ENCODE data around the gene LTBP4.

The LTBP4 gene

DNA sequence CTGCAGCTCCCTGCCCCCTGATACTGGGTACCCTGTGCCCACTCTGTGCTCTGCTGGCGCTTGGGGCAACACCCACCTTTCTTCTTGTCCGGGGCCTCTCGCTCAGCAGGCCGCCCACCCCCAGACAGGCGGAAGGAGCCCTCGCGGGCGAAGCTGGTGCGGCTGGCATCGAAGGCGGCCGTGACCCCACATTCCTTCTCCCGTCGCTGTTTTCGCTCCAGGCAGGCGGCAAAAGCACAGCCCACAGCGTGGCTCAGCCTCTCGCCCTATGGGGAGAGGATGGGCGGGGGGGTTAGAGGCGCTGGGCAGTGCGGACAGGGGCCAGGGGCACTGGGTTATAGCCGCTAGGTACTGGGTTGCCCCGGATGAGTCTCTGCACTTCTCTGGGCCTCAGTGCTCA, 76.0 kb downstream of the LTBP4 start:
- H3K4me3 Mint-ChIP-seq: no peak overlapping the region
- no peaks in the 10 kb centered on the region for H3K27me3 Mint-ChIP-seq
- no peaks in the 10 kb centered on the region for H3K4me1 Mint-ChIP-seq
- ATAC-seq (ENCODE audit: low read depth): no peak
- H3K27ac Mint-ChIP-seq: no peak overlapping the region
- no peaks in the 10 kb centered on the region for H3K9me3 Mint-ChIP-seq
- peaks cover 12% of the 10 kb centered on the region for H3K36me3 Mint-ChIP-seq
- no peak for DNase-seq (ENCODE audit: low spot score in 2 of 2)

All from memory B cell (primary cell).